IPS DF 6.9 (cell line): Measurements from ENCODE around the gene PPP1R15B.

Experiments
- DNase-seq: peaks from one replicate; pipeline ENCODE4 v3.0.0-alpha.2; 2013; ENCODE audit warnings: low read depth, low spot score
- H3K27ac ChIP-seq: one replicate; pipeline ENCODE4 v1.5.1; 2013; ENCODE audit warnings: low read length, control low read depth
- H3K27me3 ChIP-seq: 2 replicates; pipeline ENCODE4 v1.6.1; 2013; ENCODE audit warnings: mild to moderate bottlenecking, low read length; ENCODE audit not compliant: control insufficient read depth, insufficient read depth
- H3K36me3 ChIP-seq: 2 replicates; pipeline ENCODE4 v1.6.1; 2013; ENCODE audit warnings: low read length; ENCODE audit not compliant: control insufficient read depth, insufficient read depth
- H3K4me1 ChIP-seq: 2 replicates; pipeline ENCODE4 v1.6.1; 2013; ENCODE audit warnings: low read length; ENCODE audit not compliant: control insufficient read depth, insufficient read depth
- H3K4me3 ChIP-seq: 2 replicates; pipeline ENCODE4 v1.5.1; 2013; ENCODE audit warnings: mild to moderate bottlenecking, low read length
- H3K9me3 ChIP-seq: 2 replicates; pipeline ENCODE4 v1.6.1; 2013; ENCODE audit warnings: low read length, inconsistent platforms; ENCODE audit not compliant: control insufficient read depth, insufficient read depth
- WGBS: extraction: QIAGEN DNeasy Blood & Tissue Kit; methylation state at CpG from one replicate; pipeline ENCODE4 v1.1.7; 2013; ENCODE audit warnings: mixed read lengths, missing lambda C conversion rate; ENCODE audit not compliant: insufficient read length, insufficient coverage; 5-methylcytosine and 5-hydroxymethylcytosine counted together

Gene PPP1R15B

GRCh38 chr1:204366759-204367158, 44.9 kb downstream of the PPP1R15B start:
- H3K9me3 ChIP-seq, result no peaks in the 10 kb centered on the region
- no peaks in the 10 kb centered on the region; the same call in 1 of the 2 replicates for H3K4me1 ChIP-seq
- no peaks in the 10 kb centered on the region for H3K27me3 ChIP-seq
- H3K27ac ChIP-seq, result no peak overlapping the region
- DNase-seq, result no peak
- WGBS, result no CpG with 5 or more reads among the region's 7 CpGs
- no peaks in the 10 kb centered on the region for H3K36me3 ChIP-seq
- H3K4me3 ChIP-seq, result no peak overlapping the region

GRCh38 chr1:204363335-204364114, 48.1 kb downstream of the PPP1R15B start:
- Histone ChIP-seq H3K27ac (no peak overlapping the region), H3K4me3 (peak overlapping the region; percentile 28; the same call in 1 of the 2 replicates), H3K9me3 (no peaks in the 10 kb centered on the region), H3K4me1 (peaks cover 2% of the 10 kb centered on the region; the same call in 1 of the 2 replicates), H3K27me3 (no peaks in the 10 kb centered on the region), H3K36me3 (no peaks in the 10 kb centered on the region)
- no CpG with 5 or more reads among the region's 27 CpGs for WGBS
- no peak for DNase-seq

GRCh38 chr1:204362984-204363334, 48.7 kb downstream of the PPP1R15B start:
- no peak overlapping the region for H3K4me3 ChIP-seq
- H3K27ac ChIP-seq, result no peak overlapping the region

GRCh38 chr1:204361781-204362180, 49.8 kb downstream of the PPP1R15B start:
- WGBS, result no CpG with 5 or more reads among the region's 10 CpGs
- Histone ChIP-seq H3K4me1 (peaks cover 10% of the 10 kb centered on the region; the same call in 1 of the 2 replicates), H3K4me3 (no peak overlapping the region), H3K27ac (no peak overlapping the region), H3K36me3 (no peaks in the 10 kb centered on the region), H3K27me3 (no peaks in the 10 kb centered on the region), H3K9me3 (no peaks in the 10 kb centered on the region)
- no peak for DNase-seq

More at GRCh38 chr1:204362984-204363334, 48.7 kb downstream of the PPP1R15B start:
- WGBS, result no CpG with 5 or more reads among the region's 11 CpGs
- H3K36me3 ChIP-seq, result no peaks in the 10 kb centered on the region
- no peak for DNase-seq
- no peaks in the 10 kb centered on the region for H3K9me3 ChIP-seq
- peaks cover 5% of the 10 kb centered on the region; the same call in 1 of the 2 replicates for H3K4me1 ChIP-seq
- no peaks in the 10 kb centered on the region for H3K27me3 ChIP-seq

GRCh38 chr1:204361341-204361771, 50.3 kb downstream of the PPP1R15B start:
- Histone ChIP-seq H3K4me3 (no peak overlapping the region), H3K4me1 (peaks cover 10% of the 10 kb centered on the region; the same call in 1 of the 2 replicates), H3K36me3 (no peaks in the 10 kb centered on the region), H3K9me3 (no peaks in the 10 kb centered on the region), H3K27me3 (no peaks in the 10 kb centered on the region), H3K27ac (no peak overlapping the region)
- DNase-seq, result no peak
- no CpG with 5 or more reads among the region's 2 CpGs for WGBS

- H3K9me3 ChIP-seq, result no peaks in the 10 kb centered on the region
- H3K36me3 ChIP-seq, result no peaks in the 10 kb centered on the region
- no peak for DNase-seq
- H3K27me3 ChIP-seq, result no peaks in the 10 kb centered on the region
- H3K4me1 ChIP-seq, result peaks cover 10% of the 10 kb centered on the region; the same call in 1 of the 2 replicates
- no CpG with 5 or more reads among the region's 4 CpGs for WGBS
- H3K27ac ChIP-seq, result no peak overlapping the region
- H3K4me3 ChIP-seq, result no peak overlapping the region
Observed at GRCh38 chr1:204360314-204360713, 51.3 kb downstream of the PPP1R15B start.

- no CpG with 5 or more reads among the region's 20 CpGs for WGBS
- Histone ChIP-seq H3K4me3 (no peak within 1 kb of the TSS), H3K27me3 (no peaks in the 10 kb centered on the region), H3K4me1 (peaks cover 10% of the 10 kb centered on the region; the same call in 1 of the 2 replicates), H3K27ac (no peak within 1 kb of the TSS), H3K9me3 (no peaks in the 10 kb centered on the region), H3K36me3 (no peaks in the 10 kb centered on the region)
- DNase-seq, result no peak
Observed at GRCh38 chr1:204359474-204360255, 52.0 kb downstream of the PPP1R15B start, which contains the start of gene PLEKHA6. Gene PLEKHA6, minus strand, starts transcription at chr1:204359929. Its CDS starts 86,202 bp downstream, at chr1:204273727.

- Histone ChIP-seq H3K9me3 (no peaks in the 10 kb centered on the region), H3K4me1 (peaks cover 10% of the 10 kb centered on the region; the same call in 1 of the 2 replicates), H3K4me3 (no peak overlapping the region), H3K36me3 (no peaks in the 10 kb centered on the region), H3K27ac (no peak overlapping the region), H3K27me3 (no peaks in the 10 kb centered on the region)
- WGBS, result no CpG with 5 or more reads among the region's 5 CpGs
- no peak for DNase-seq
Observed at GRCh38 chr1:204359131-204359473, 52.5 kb downstream of the PPP1R15B start.

GRCh38 chr1:204358605-204359004, 53.0 kb downstream of the PPP1R15B start:
- Histone ChIP-seq H3K27me3 (no peaks in the 10 kb centered on the region), H3K9me3 (no peaks in the 10 kb centered on the region), H3K4me3 (no peak overlapping the region), H3K27ac (no peak overlapping the region), H3K36me3 (no peaks in the 10 kb centered on the region), H3K4me1 (peaks cover 10% of the 10 kb centered on the region; the same call in 1 of the 2 replicates)
- no CpG with 5 or more reads among the region's 5 CpGs for WGBS
- DNase-seq, result no peak
